ENCODE measurements around the gene PPM1J.

Gene PPM1J

DNA sequence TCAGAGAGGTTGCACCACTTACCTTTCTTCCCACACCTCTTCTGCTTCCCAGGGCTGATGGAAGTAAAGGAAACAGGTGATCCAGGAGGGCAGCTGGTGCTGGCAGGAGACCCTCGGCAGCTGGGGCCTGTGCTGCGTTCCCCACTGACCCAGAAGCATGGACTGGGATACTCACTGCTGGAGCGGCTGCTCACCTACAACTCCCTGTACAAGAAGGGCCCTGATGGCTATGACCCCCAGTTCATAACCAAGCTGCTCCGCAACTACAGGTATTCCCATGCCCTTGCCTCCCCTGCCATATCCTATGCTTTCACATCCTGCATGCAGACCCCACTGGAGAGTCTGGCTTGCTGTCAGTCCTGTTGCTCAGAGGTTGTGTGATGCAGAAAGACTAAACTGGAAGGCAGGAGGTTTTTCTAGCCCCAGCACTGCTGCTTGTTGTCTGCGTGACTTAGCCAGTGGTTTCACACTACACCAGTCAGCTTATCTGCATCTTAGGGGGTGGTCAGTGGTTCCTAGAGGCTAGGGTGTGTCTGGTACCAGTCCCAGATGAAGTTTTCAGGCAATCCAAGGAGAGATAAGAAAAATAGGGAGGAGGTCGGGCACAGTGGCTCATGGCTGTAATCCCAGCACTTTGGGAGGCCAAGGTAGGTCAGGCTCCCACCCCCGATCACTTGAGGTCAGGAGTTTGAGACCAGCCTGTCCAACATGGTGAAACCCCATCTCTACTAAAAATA is 18.4 kb downstream of the PPM1J start:
- no peak overlapping the region for H3K4me3 ChIP-seq (ENCODE audit: low read depth, low read length)
- DNase-seq (ENCODE audit: low read depth) = no peak

DNA sequence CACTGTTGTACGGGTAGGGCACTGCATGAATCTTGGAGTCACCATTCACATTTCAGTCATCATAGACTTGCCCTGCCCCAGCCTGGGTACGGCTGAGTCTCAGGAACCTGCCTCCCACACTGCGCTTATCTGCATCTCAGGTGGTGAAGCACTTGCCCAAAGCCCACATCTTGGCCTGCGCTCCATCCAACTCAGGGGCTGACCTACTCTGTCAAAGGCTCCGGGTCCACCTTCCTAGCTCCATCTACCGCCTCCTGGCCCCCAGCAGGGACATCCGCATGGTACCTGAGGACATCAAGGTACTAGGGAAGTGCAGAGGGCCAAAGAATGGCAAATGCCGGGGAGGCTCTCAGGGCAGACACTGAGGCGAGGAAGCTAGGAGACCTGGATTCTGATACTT is 19.9 kb downstream of the PPM1J start:
- no peak for DNase-seq (ENCODE audit: low read depth)
- no peak overlapping the region for H3K4me3 ChIP-seq (ENCODE audit: low read depth, low read length)
- TF ChIP-seq, protein P1, sequence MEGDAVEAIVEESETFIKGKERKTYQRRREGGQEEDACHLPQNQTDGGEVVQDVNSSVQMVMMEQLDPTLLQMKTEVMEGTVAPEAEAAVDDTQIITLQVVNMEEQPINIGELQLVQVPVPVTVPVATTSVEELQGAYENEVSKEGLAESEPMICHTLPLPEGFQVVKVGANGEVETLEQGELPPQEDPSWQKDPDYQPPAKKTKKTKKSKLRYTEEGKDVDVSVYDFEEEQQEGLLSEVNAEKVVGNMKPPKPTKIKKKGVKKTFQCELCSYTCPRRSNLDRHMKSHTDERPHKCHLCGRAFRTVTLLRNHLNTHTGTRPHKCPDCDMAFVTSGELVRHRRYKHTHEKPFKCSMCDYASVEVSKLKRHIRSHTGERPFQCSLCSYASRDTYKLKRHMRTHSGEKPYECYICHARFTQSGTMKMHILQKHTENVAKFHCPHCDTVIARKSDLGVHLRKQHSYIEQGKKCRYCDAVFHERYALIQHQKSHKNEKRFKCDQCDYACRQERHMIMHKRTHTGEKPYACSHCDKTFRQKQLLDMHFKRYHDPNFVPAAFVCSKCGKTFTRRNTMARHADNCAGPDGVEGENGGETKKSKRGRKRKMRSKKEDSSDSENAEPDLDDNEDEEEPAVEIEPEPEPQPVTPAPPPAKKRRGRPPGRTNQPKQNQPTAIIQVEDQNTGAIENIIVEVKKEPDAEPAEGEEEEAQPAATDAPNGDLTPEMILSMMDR (IDR thresholded peaks at IDR 0.05; ENCODE audit: control insufficient read depth, extremely low read depth, insufficient read depth) = no peak

More for the DNA sequence above, 18.4 kb downstream of the PPM1J start:
- TF ChIP-seq, protein P1 (IDR thresholded peaks at IDR 0.05; ENCODE audit: control insufficient read depth, extremely low read depth, insufficient read depth) = no peak

DNA sequence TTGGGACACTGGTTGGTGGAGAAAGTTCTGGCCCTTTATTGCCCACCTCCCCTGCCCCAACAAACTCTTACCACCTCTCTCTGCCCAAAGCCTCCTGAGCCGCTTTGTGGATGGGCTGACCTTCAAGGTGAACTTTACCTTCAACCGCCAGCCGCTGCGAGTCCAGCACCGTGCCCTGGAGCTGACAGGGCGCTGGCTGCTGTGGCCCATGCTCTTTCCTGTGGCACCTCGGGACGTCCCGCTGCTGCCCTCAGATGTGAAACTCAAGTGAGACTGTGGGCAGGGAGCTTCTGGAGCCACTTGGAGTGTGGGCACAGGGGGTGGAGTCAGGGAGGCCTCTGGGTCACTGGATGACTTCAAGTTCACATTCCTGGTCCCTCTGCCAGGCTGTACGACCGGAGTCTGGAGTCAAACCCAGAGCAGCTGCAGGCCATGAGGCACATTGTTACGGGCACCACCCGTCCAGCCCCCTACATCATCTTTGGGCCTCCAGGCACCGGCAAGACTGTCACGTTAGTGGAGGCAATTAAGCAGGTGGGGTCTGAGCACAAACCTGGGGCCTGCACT is 20.7 kb downstream of the PPM1J start:
- DNase-seq (ENCODE audit: low read depth) = no peak
- TF ChIP-seq, protein P1 (IDR thresholded peaks at IDR 0.05; ENCODE audit: control insufficient read depth, extremely low read depth, insufficient read depth) = no peak
- H3K4me3 ChIP-seq (ENCODE audit: low read depth, low read length) = no peak overlapping the region

DNA sequence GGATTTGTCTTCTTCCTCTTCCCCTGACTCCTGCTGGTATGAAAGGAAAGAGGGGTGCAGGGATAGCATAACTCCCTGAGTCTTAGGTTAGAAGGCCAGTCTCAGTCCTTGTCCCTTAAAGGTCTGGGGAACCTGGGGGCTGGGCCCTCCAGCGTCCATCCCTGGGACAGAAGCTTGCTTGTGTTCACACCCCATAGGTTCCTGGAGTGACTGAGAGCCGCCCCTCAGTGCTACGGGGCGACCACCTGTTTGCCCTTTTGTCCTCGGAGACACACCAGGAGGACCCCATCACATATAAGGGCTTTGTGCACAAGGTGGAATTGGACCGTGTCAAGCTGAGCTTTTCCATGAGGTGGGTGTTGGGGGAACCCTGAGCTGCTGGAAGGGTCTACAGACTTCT is 21.3 kb downstream of the PPM1J start:
- no peak overlapping the region for H3K4me3 ChIP-seq (ENCODE audit: low read depth, low read length)
- no peak for DNase-seq (ENCODE audit: low read depth)
- TF ChIP-seq, protein P1 (IDR thresholded peaks at IDR 0.05; ENCODE audit: control insufficient read depth, extremely low read depth, insufficient read depth) = no peak

DNA sequence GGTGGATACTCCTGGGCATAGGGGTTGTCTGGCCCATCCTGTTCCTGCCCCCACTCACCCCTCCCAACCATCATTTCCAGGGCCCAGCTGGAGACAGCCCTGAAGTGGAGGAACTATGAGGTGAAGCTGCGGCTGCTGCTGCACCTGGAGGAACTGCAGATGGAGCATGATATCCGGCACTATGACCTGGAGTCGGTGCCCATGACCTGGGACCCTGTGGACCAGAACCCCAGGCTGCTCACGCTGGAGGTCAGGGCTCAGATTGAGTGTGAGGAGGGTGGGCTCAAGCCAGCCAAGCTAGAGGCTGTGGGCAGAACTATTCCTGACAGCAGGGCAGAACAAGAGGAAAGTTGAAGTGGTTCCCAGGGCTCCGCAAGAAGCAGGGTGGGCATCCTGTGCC is 22.5 kb downstream of the PPM1J start:
- H3K4me3 ChIP-seq (ENCODE audit: low read depth, low read length) = no peak overlapping the region
- TF ChIP-seq, protein P1 (IDR thresholded peaks at IDR 0.05; ENCODE audit: control insufficient read depth, extremely low read depth, insufficient read depth) = no peak
- DNase-seq (ENCODE audit: low read depth) = no peak

DNA sequence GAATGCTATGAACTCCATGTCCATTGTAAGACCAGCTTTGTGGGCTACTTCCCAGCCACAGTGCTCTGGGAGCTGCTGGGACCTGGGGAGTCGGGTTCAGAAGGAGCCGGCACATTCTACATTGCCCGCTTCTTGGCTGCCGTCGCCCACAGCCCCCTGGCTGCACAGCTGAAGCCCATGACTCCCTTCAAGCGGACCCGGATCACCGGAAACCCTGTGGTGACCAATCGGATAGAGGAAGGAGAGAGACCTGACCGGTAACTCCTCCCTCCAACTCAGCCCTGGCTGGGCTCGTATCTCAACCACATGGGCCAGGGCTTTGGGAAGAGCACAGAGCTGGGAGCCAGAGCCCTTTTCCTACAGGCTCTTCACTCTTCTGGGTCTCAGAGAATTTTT is 25.3 kb downstream of the PPM1J start:
- TF ChIP-seq, protein P1 (IDR thresholded peaks at IDR 0.05; ENCODE audit: control insufficient read depth, extremely low read depth, insufficient read depth) = no peak
- no peak for DNase-seq (ENCODE audit: low read depth)
- no peak overlapping the region for H3K4me3 ChIP-seq (ENCODE audit: low read depth, low read length)

Data from LNCaP clone FGC (cell line).